HG03060 (cell line): ENCODE data around the gene MUC4.
"Not testable (repeated sequence)": the region's sequence is repeated elsewhere in the genome, so short reads cannot be mapped to it uniquely, and the experiment has no call there.

Source experiments
- ATAC-seq: cut with Tn5 transposase; IDR thresholded peaks from one replicate; pipeline ENCODE4 v1.9.1; 2021; ENCODE audit warnings: low read depth, moderate number of reproducible peaks; ENCODE audit not compliant: unreplicated experiment

MUC4 gene

GRCh38 chr3:195763076-195763830 lies 48.5 kb downstream of the MUC4 start:
- ATAC-seq: no peak

- no peak for ATAC-seq
Measured at GRCh38 chr3:195762611-195763010, 49.1 kb downstream of the MUC4 start.

- no peak for ATAC-seq
Measured at GRCh38 chr3:195762249-195762585, 49.5 kb downstream of the MUC4 start.

GRCh38 chr3:195761567-195762248 lies 50.0 kb downstream of the MUC4 start:
- no peak for ATAC-seq

- no peak for ATAC-seq
Measured at GRCh38 chr3:195761123-195761566, 50.6 kb downstream of the MUC4 start.

- no peak for ATAC-seq
Measured at GRCh38 chr3:195760345-195761122, 51.2 kb downstream of the MUC4 start.

GRCh38 chr3:195758721-195759353 lies 52.9 kb downstream of the MUC4 start:
- no peak for ATAC-seq

- ATAC-seq: no peak
Measured at GRCh38 chr3:195757827-195758226, 53.9 kb downstream of the MUC4 start.

- ATAC-seq: no peak
Measured at GRCh38 chr3:195757438-195757770, 54.3 kb downstream of the MUC4 start.

GRCh38 chr3:195755791-195756676 lies 55.7 kb downstream of the MUC4 start:
- ATAC-seq: no peak

- no peak for ATAC-seq
Measured at GRCh38 chr3:195755391-195755790, 56.3 kb downstream of the MUC4 start.

- ATAC-seq: no peak
Measured at GRCh38 chr3:195754906-195755305, 56.8 kb downstream of the MUC4 start.

- no peak for ATAC-seq
Measured at GRCh38 chr3:195754141-195754540, 57.6 kb downstream of the MUC4 start.

GRCh38 chr3:195753581-195753980 lies 58.1 kb downstream of the MUC4 start:
- ATAC-seq: no peak

- ATAC-seq: no peak
Measured at GRCh38 chr3:195752546-195753331, 59.0 kb downstream of the MUC4 start.

GRCh38 chr3:195752066-195752465 lies 59.7 kb downstream of the MUC4 start:
- no peak for ATAC-seq

- ATAC-seq: no peak
Measured at GRCh38 chr3:195751560-195751959, 60.2 kb downstream of the MUC4 start.

GRCh38 chr3:195750797-195751520 lies 60.8 kb downstream of the MUC4 start:
- no peak for ATAC-seq

GRCh38 chr3:195749101-195749500 lies 62.6 kb downstream of the MUC4 start:
- not testable (repeated sequence) for ATAC-seq
